K562 treated with DMSO at 1 percent for 12 hours (cell line): Measurements from ENCODE around the gene XDH. TPM values are rescaled to one million over a fixed set of nuclear protein-coding genes. Genes with fewer than 3 reads are reported as not detected.

Experiments
- total RNA-seq: library from RNA; unstranded; fragments of 300-600 nt; gene quantifications from 2 replicates; pipeline ENCODE4 v1.2.3, GENCODE V29; 2022; ENCODE audit not compliant: insufficient read depth

Gene XDH
- total RNA-seq = not detected in 2 replicates

DNA sequence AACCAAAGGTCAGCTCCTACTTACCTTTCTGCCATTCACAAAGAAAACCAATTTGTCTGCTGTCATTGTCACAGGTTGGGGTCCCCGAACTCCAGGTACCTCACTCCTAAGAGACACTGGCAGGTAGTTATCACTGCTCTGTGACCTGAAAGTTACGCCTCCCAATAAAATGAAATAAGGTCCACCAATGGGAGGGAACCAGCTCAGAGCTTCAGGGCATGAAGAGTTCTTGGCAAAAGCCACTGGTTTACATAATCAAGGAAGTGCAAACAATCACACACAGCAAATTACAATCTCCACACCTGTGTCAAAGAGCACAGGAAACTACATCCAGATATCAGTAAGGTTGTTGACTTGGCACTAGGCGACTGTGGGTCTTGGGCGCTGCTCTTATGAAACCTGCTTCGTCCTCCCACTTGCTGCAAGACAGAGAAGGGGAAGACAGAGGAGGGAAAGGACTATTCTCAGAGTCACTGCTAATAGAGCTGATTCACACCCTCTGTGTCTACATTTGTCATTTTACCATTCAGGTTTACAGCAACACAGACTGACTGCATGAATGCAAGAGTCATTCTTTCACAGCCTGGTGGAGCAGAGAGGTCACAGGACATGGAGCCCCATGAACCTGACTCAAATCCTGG, at the start of gene XDH:
Gene XDH (minus strand): TSS at position 142 of the 641 bp plus-strand sequence. CDS start 76 bp downstream, at position 66.

Other genes starting within 250 kb of the XDH start
- not detected in 2 replicates for gene CAPN14, start 197.2 kb downstream of the XDH start, total RNA-seq
- 0.16 TPM in 1 of 2 replicates, not detected in the other for gene EHD3, start 180.6 kb downstream of the XDH start, total RNA-seq
- gene SRD5A2, start 166.2 kb upstream of the XDH start, total RNA-seq = not detected in 2 replicates